Large intestine (tissue), 3 donors: ENCODE data around the gene ITLN2. TPM values are rescaled to one million over a fixed set of nuclear protein-coding genes. Genes with fewer than 3 reads are reported as not detected.
"Not testable (repeated sequence)": the region's sequence is repeated elsewhere in the genome, so short reads cannot be mapped to it uniquely, and the experiment has no call there.

Experiments
- DNase-seq, 2 donors: peaks; one replicate each; pipeline versions ENCODE4 v3.0.0 to v3.0.0-alpha.2; 2013
- H3K27ac ChIP-seq: one replicate; pipeline ENCODE4 v1.5.1; 2013; ENCODE audit warnings: low read length
- H3K27me3 ChIP-seq: 2 replicates; pipeline ENCODE4 v1.6.1; 2013; ENCODE audit warnings: low read length; ENCODE audit not compliant: control insufficient read depth, insufficient read depth
- H3K36me3 ChIP-seq: 2 replicates; pipeline ENCODE4 v1.6.1; 2013; ENCODE audit warnings: low read length; ENCODE audit not compliant: control insufficient read depth, insufficient read depth
- H3K4me1 ChIP-seq: one replicate; pipeline ENCODE4 v1.6.1; 2013; ENCODE audit warnings: low read length; ENCODE audit not compliant: control insufficient read depth, insufficient read depth
- H3K4me3 ChIP-seq: one replicate; pipeline ENCODE4 v1.5.1; 2013; ENCODE audit warnings: low read length
- H3K9me3 ChIP-seq: one replicate; pipeline ENCODE4 v1.6.1; 2013; ENCODE audit warnings: mild to moderate bottlenecking, low read depth, low read length, moderate library complexity; ENCODE audit not compliant: control insufficient read depth
- WGBS: methylation state at CpG from one replicate; pipeline ENCODE4 v1.1.5; 2013; ENCODE audit warnings: low lambda C conversion rate; ENCODE audit not compliant: insufficient coverage; 5-methylcytosine and 5-hydroxymethylcytosine counted together
- polyA plus RNA-seq: library from polyadenylated mRNA; unstranded; fragments of 120-200 nt; gene quantifications from one replicate; pipeline ENCODE4 v1.2.1, GENCODE V29; 2013

The ITLN2 gene
- polyA plus RNA-seq, 1 donor, result 1.9 TPM

- no peaks in the 10 kb centered on the region for H3K36me3 ChIP-seq
- 100% methylated on average over 1 of the region's 3 CpGs for WGBS
- DNase-seq, result no peak
- no peak overlapping the region for H3K27ac ChIP-seq
- H3K4me1 ChIP-seq, result peaks cover 15% of the 10 kb centered on the region
- H3K27me3 ChIP-seq, result no peaks in the 10 kb centered on the region
- no peaks in the 10 kb centered on the region for H3K9me3 ChIP-seq
- H3K4me3 ChIP-seq, result no peak overlapping the region
Measured at GRCh38 chr1:160953030-160953429, 1.6 kb downstream of the ITLN2 start.

GRCh38 chr1:160952129-160952510, 2.5 kb downstream of the ITLN2 start:
- Histone ChIP-seq H3K4me1 (peaks cover 19% of the 10 kb centered on the region), H3K36me3 (no peaks in the 10 kb centered on the region), H3K27ac (no peak overlapping the region), H3K27me3 (no peaks in the 10 kb centered on the region), H3K9me3 (no peaks in the 10 kb centered on the region), H3K4me3 (no peak overlapping the region)
- DNase-seq, result no peak
- no CpG with 5 or more reads among the region's 2 CpGs for WGBS

GRCh38 chr1:160951443-160952128, 3.0 kb downstream of the ITLN2 start:
- Histone ChIP-seq H3K4me3 (no peak overlapping the region), H3K4me1 (peaks cover 19% of the 10 kb centered on the region), H3K36me3 (no peaks in the 10 kb centered on the region), H3K9me3 (no peaks in the 10 kb centered on the region), H3K27me3 (no peaks in the 10 kb centered on the region), H3K27ac (no peak overlapping the region)
- no CpG with 5 or more reads among the region's 8 CpGs for whole genome bisulfite sequencing
- peak; percentile 80 to 81 for DNase-seq

- DNase-seq, result no peak
- H3K4me3 ChIP-seq, result no peak overlapping the region
- no peaks in the 10 kb centered on the region for H3K27me3 ChIP-seq
- H3K36me3 ChIP-seq, result no peaks in the 10 kb centered on the region
- no peak overlapping the region for H3K27ac ChIP-seq
- H3K9me3 ChIP-seq, result no peaks in the 10 kb centered on the region
- H3K4me1 ChIP-seq, result peaks cover 19% of the 10 kb centered on the region
- no CpG with 5 or more reads among the region's 3 CpGs for WGBS
Measured at GRCh38 chr1:160950657-160951056, 4.0 kb downstream of the ITLN2 start.

- H3K4me3 ChIP-seq, result no peak overlapping the region
- H3K27ac ChIP-seq, result peak overlapping the region; percentile 49
- no peaks in the 10 kb centered on the region for H3K27me3 ChIP-seq
- no peaks in the 10 kb centered on the region for H3K9me3 ChIP-seq
- H3K36me3 ChIP-seq, result no peaks in the 10 kb centered on the region
- peaks cover 19% of the 10 kb centered on the region for H3K4me1 ChIP-seq
- WGBS, result no CpG with 5 or more reads among the region's 2 CpGs
- no peak for DNase-seq
Measured at GRCh38 chr1:160949881-160950280, 4.7 kb downstream of the ITLN2 start.

GRCh38 chr1:160949216-160949880, 5.3 kb downstream of the ITLN2 start:
- not testable (repeated sequence) for H3K27me3 ChIP-seq, H3K36me3 ChIP-seq, H3K9me3 ChIP-seq, H3K4me3 ChIP-seq
- peak in 1 of 2 donors; percentile 46 for DNase-seq
- Histone ChIP-seq H3K4me1 (peaks cover 19% of the 10 kb centered on the region), H3K27ac (peak overlapping the region; percentile 49)
- WGBS, result no CpG with 5 or more reads among the region's 7 CpGs

- not testable (repeated sequence) for H3K36me3 ChIP-seq, H3K27me3 ChIP-seq, H3K4me3 ChIP-seq, H3K9me3 ChIP-seq
- peak overlapping the region; percentile 20 for H3K27ac ChIP-seq
- DNase-seq, result peak in 1 of 2 donors; percentile 27
- no CpG with 5 or more reads among the region's 7 CpGs for WGBS
- peaks cover 19% of the 10 kb centered on the region for H3K4me1 ChIP-seq
Measured at GRCh38 chr1:160947174-160947759, 7.3 kb downstream of the ITLN2 start.

GRCh38 chr1:160945881-160946280, 8.7 kb downstream of the ITLN2 start:
- WGBS, result 88% methylated on average over 4 of the region's 6 CpGs
- not testable (repeated sequence) for DNase-seq

GRCh38 chr1:160945079-160945478, 9.5 kb downstream of the ITLN2 start:
- WGBS, result 100% methylated on average over 1 of the region's 15 CpGs
- no peak overlapping the region for H3K27ac ChIP-seq
- H3K27me3 ChIP-seq, result no peaks in the 10 kb centered on the region
- H3K4me1 ChIP-seq, result peaks cover 11% of the 10 kb centered on the region
- no peak for DNase-seq
- peaks cover 3% of the 10 kb centered on the region for H3K9me3 ChIP-seq
- H3K36me3 ChIP-seq, result no peaks in the 10 kb centered on the region
- no peak overlapping the region for H3K4me3 ChIP-seq

More at GRCh38 chr1:160945881-160946280, 8.7 kb downstream of the ITLN2 start:
- H3K4me1 ChIP-seq, result peaks cover 11% of the 10 kb centered on the region
- not testable (repeated sequence) for H3K27ac ChIP-seq, H3K36me3 ChIP-seq, H3K4me3 ChIP-seq, H3K27me3 ChIP-seq, H3K9me3 ChIP-seq

GRCh38 chr1:160942926-160943325, 11.7 kb downstream of the ITLN2 start:
- no CpG with 5 or more reads among the region's 3 CpGs for WGBS
- H3K4me1 ChIP-seq, result peaks cover 2% of the 10 kb centered on the region
- no peak for DNase-seq

More at GRCh38 chr1:160942926-160943325, 11.7 kb downstream of the ITLN2 start:
- no peak overlapping the region for H3K4me3 ChIP-seq
- no peaks in the 10 kb centered on the region for H3K36me3 ChIP-seq
- H3K27ac ChIP-seq, result no peak overlapping the region
- H3K27me3 ChIP-seq, result no peaks in the 10 kb centered on the region
- H3K9me3 ChIP-seq, result peaks cover 3% of the 10 kb centered on the region
